ENCODE data around the gene TUT1. TPM values are rescaled to one million over a fixed set of nuclear protein-coding genes. Genes with fewer than 3 reads are reported as not detected.
A peak's percentile ranks its signal among the peaks of the same experiment; 100 is the strongest.
"Not testable (repeated sequence)": the region's sequence is repeated elsewhere in the genome, so short reads cannot be mapped to it uniquely, and the experiment has no call there.

TUT1 gene
- polyA plus RNA-seq, 3 donors from 2014 or later, result 7.3 to 16.2 (median 12.5) TPM

DNA sequence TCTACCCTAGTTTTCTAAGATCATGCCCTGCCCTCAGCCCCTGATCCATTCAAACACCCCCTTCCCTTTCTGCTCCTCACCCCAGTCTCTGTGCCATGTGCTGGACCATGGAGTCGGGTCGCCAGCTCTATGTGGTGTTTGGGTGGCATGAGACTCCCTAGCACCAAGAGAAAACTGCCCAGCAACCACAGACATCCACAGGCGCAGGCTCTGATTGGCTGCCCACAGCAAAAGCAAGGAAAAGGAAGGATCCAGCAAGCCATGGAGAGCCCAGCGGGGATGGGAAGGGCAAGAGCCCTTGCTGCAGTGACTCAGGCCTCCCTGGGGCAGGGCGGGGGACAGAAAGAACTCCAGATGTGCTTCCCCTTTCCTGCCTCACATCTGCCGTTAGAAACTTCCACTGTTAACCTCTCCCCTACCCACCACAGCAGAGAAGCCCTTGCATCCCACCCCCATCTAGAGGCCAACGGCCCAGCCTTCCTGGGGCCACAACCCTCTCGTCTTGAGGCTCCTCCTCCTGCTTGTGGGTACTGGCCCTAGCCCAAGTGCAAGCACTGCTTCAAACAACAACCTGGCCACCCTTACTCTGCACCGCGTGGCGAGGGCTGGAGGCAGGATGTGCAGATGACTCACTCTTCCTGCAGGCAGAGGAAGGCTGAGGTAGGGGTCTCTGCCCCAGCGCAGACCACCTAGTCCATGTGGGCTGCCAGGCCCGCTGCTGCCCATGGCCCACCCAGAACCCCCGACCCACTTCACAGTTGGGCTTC, 35.0 kb downstream of the TUT1 start:
- H3K27ac Mint-ChIP-seq, result peak overlapping the region; percentile 92 to 98 (median 96)

GRCh38 chr11:62555464-62556107, 35.7 kb downstream of the TUT1 start:
- H3K27ac Mint-ChIP-seq, result peak overlapping the region; percentile 92 to 98 (median 96)
- H3K9me3 Mint-ChIP-seq, result peaks cover 0 to 2% (median 0%) of the 10 kb centered on the region in 6 donors
- H3K4me1 Mint-ChIP-seq, result peaks cover 98 to 100% of the 10 kb centered on the region in 2 donors
- H3K4me3 Mint-ChIP-seq, result peak overlapping the region; percentile 81 to 87 (median 87)
- H3K27me3 Mint-ChIP-seq (ENCODE audit: low read depth in 3 of 3), result peaks cover 19 to 30% (median 21%) of the 10 kb centered on the region in 3 donors
- H3K36me3 Mint-ChIP-seq, result peaks cover 9 to 14% (median 10%) of the 10 kb centered on the region in 3 donors
- peak; percentile 77 to 81 (median 78) for DNase-seq

More for the DNA sequence above, 35.0 kb downstream of the TUT1 start:
- Mint-ChIP-seq H3K36me3 (peaks cover 9 to 16% (median 10%) of the 10 kb centered on the region in 3 donors), H3K9me3 (peaks cover 0 to 2% (median 0%) of the 10 kb centered on the region in 6 donors), H3K4me1 (peaks cover 96 to 98% of the 10 kb centered on the region in 2 donors), H3K4me3 (peak overlapping the region; percentile 81 to 87 (median 87)), H3K27me3 (ENCODE audit: low read depth in 3 of 3) (peaks cover 19 to 30% (median 21%) of the 10 kb centered on the region in 3 donors)
- peak; percentile 86 to 89 (median 88) for DNase-seq

DNA sequence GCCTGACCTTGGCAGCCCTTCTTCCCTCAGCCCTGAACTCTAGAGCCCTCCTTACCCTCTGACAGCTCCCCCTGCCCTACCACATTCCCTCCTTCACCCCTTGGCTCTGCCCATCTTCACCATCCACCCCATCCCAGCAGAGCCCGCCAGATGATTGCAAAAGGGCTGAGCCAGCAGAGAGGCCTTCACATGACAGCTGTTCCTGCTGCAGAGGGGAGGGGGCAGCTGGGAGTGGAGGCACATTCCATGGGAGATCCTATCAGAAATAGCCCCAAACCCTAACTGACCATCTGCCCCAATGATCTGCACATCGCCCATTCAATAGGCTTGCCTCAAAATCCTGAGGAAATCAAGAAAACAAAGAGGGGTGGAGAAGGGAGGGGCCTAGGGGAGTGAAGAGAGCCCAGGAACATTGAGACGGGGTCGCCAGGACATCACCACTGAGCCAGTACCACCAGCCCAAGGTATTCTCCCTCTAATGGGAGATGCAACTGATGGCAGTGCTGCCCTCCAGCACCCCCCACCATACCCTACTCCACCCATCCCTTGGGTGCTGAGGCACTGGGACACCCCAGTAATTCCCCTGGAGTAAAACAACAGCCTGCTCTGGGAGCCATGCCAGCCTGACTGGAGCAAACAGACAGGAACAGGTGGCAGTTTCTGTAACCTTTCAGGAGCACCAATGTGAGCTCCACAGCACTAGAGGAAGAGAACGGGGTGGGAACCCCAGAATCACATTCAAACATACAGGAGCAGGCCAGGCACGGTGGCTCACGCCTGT, 36.7 kb downstream of the TUT1 start:
- H3K4me1 Mint-ChIP-seq, result peaks cover 88 to 91% of the 10 kb centered on the region in 2 donors
- DNase-seq, result no peak
- H3K27me3 Mint-ChIP-seq (ENCODE audit: low read depth in 3 of 3), result peaks cover 19 to 30% (median 21%) of the 10 kb centered on the region in 3 donors
- H3K9me3 Mint-ChIP-seq, result peaks cover 0 to 2% (median 0%) of the 10 kb centered on the region in 6 donors
- peak overlapping the region; percentile 81 to 87 (median 87) for H3K4me3 Mint-ChIP-seq
- H3K36me3 Mint-ChIP-seq, result peaks cover 3 to 6% (median 5%) of the 10 kb centered on the region in 3 donors
- peak overlapping the region; percentile 92 to 98 (median 96) for H3K27ac Mint-ChIP-seq

DNA sequence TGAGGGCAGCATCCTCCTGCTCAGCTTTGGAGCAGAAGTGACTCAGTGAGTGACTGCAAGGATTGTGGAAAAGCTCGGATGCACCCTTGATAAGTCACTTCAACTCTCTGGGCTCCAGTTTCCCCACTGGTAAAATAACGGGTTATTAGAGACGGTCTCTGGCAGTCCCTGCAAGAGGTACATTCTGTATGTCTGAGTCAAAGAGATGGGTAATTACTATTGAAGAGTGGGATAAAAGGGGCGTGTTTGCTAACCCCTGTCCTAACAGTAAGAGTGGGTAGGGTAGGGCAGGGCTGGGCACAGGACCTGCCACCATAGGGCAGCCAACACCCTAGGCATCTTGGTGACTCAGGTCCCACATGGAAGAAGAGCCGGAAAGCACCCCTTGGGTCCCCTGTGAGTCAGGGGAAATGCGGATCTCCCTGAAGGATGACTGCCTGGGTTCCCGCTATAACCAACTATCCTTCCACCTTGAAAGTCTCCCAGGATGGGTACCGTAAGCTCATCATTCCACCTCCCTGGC, 37.4 kb downstream of the TUT1 start:
- Mint-ChIP-seq H3K4me1 (peaks cover 81 to 84% of the 10 kb centered on the region in 2 donors), H3K27me3 (ENCODE audit: low read depth in 3 of 3) (peaks cover 19 to 27% (median 21%) of the 10 kb centered on the region in 3 donors), H3K27ac (peak overlapping the region; percentile 92 to 98 (median 96)), H3K9me3 (peaks cover 0 to 2% (median 0%) of the 10 kb centered on the region in 6 donors), H3K4me3 (peak overlapping the region; percentile 81 to 87 (median 87)), H3K36me3 (no peaks in the 10 kb centered on the region)
- no peak for DNase-seq

- DNase-seq, result peak; percentile 35 to 52 (median 36)
Observed at GRCh38 chr11:62553080-62553838, 38.1 kb downstream of the TUT1 start.

DNA sequence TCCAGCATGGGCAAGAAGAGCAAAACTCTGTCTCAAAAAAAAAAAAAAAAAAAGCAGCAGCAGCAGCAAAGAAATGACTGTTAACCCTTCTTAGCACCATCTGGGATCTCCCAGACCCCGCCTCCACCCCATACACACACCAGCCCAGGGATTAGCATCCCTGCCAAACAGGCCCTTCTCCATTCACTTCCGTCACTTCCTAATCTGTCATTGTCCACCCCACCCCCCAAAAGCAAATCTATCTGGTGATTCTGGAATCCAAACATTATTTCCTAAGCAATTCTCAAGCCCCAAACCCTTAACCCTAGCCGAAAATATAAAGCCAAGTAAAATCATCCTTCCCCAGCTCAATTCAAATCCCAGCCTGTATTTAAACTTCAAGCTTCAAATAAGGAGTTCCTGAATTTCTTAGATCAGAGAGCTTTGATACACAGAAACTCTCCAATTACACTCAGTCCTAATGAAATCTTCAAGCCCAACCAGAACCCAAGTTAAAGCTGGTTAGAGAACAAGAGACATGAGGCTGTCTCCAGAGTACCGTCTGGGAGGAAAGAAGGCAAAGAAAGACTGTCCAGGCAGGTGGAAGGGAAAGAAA, 38.7 kb downstream of the TUT1 start:
- Mint-ChIP-seq H3K4me1 (peaks cover 75 to 83% of the 10 kb centered on the region in 2 donors), H3K4me3 (peak overlapping the region; percentile 81 to 87 (median 87)), H3K27ac (peak overlapping the region; percentile 92 to 98 (median 96)), H3K27me3 (ENCODE audit: low read depth in 3 of 3) (peaks cover 12 to 23% (median 16%) of the 10 kb centered on the region in 3 donors), H3K36me3 (no peaks in the 10 kb centered on the region), H3K9me3 (peaks cover 0 to 2% (median 0%) of the 10 kb centered on the region in 6 donors)
- no peak for DNase-seq

More at GRCh38 chr11:62553080-62553838, 38.1 kb downstream of the TUT1 start:
- peaks cover 75 to 83% of the 10 kb centered on the region in 2 donors for H3K4me1 Mint-ChIP-seq
- peaks cover 0 to 2% (median 0%) of the 10 kb centered on the region in 6 donors for H3K9me3 Mint-ChIP-seq
- H3K27me3 Mint-ChIP-seq (ENCODE audit: low read depth in 3 of 3), result peaks cover 17 to 26% (median 21%) of the 10 kb centered on the region in 3 donors
- H3K4me3 Mint-ChIP-seq, result peak overlapping the region; percentile 81 to 87 (median 87)
- H3K36me3 Mint-ChIP-seq, result no peaks in the 10 kb centered on the region
- peak overlapping the region; percentile 92 to 98 (median 96) for H3K27ac Mint-ChIP-seq

- Mint-ChIP-seq H3K4me1 (peaks cover 60 to 69% of the 10 kb centered on the region in 2 donors), H3K27me3 (ENCODE audit: low read depth in 3 of 3) (peaks cover 3 to 11% (median 10%) of the 10 kb centered on the region in 3 donors), H3K27ac (peak overlapping the region in 5 of 6 donors; percentile 43 to 98 (median 92))
- DNase-seq, H3K9me3 Mint-ChIP-seq, H3K36me3 Mint-ChIP-seq, H3K4me3 Mint-ChIP-seq: not testable (repeated sequence)
Observed at GRCh38 chr11:62550478-62550877, 40.8 kb downstream of the TUT1 start.

- Mint-ChIP-seq H3K36me3 (no peaks in the 10 kb centered on the region), H3K27ac (peak overlapping the region in 1 of 6 donors; percentile 31), H3K9me3 (peaks cover 0 to 2% (median 0%) of the 10 kb centered on the region in 6 donors), H3K27me3 (ENCODE audit: low read depth in 3 of 3) (peaks cover 5 to 10% (median 9%) of the 10 kb centered on the region in 3 donors), H3K4me3 (peak overlapping the region in 1 of 5 donors; percentile 9), H3K4me1 (peaks cover 56 to 64% of the 10 kb centered on the region in 2 donors)
- no peak for DNase-seq
Observed at GRCh38 chr11:62548545-62549335, 42.6 kb downstream of the TUT1 start.

DNA sequence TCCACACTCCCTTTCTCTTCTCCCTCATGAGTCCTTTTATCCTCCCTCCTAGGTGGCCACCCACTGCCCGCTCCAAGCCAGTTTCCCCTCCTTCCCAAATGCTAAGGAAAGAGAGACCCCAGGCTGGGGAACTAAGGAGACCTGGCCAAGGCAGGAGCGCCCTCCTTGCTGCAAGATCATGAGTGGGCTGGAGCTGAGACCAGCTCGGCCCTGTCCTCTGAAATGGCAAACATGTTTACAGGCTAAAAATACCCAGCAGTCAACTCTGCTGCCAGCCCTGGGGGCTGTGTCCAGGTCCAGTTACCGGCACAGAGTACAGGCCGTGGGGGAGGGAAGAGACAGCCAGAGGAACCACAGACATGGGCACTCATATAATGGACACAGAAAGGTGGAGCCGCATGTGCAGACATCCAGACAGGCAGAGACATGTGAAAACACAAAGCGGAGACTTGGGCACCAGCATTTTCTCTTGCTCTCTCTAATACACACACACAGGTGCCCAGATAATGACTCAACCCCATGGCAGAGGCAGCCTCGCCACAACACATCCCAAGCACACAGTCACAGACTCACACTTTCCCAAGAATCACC, 43.5 kb downstream of the TUT1 start:
- Mint-ChIP-seq H3K9me3 (peaks cover 0 to 2% (median 0%) of the 10 kb centered on the region in 6 donors), H3K4me1 (peaks cover 56 to 64% of the 10 kb centered on the region in 2 donors), H3K27ac (peak overlapping the region; percentile 31 to 85 (median 79)), H3K4me3 (peak overlapping the region; percentile 83 to 99 (median 87)), H3K36me3 (no peaks in the 10 kb centered on the region), H3K27me3 (ENCODE audit: low read depth in 3 of 3) (peaks cover 5 to 10% (median 6%) of the 10 kb centered on the region in 3 donors)
- DNase-seq, result no peak

DNA sequence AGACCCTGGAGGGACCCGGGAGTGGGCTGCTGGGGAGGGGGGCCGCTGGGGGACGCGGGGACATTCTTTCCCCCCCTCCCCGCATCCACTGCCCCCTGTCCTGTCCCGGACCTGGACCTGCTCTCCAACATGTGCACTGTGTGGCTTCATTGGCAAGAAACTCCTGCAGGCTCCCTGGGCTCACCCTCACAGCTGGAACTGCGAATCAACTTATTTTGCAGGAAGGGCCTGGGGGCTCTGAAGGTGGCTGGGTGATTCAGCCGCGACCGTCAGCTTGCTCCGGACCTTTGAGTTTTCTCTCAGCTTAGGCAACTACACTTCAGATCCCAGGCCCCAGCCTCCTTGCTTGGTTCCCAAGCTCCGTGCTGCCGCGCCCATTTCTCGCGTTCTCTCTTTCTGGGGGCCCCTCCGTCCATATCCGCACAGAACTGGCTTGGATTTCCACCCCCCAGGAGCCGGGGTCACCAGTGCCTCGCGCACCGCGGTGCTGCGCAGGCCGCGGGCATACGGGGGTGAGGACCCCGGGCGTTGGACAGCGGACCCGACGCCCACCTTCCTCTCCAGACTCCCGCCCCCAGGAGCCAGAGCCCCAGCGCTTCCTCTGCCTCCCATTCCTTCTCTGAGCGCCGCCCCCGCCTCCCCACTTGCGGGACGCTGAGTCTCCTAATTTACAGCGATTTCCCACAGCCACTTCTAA, 44.2 kb downstream of the TUT1 start:
- peaks cover 0 to 2% (median 0%) of the 10 kb centered on the region in 6 donors for H3K9me3 Mint-ChIP-seq
- peak overlapping the region; percentile 83 to 99 (median 87) for H3K4me3 Mint-ChIP-seq
- H3K27me3 Mint-ChIP-seq (ENCODE audit: low read depth in 3 of 3), result peaks cover 5 to 8% (median 6%) of the 10 kb centered on the region in 3 donors
- H3K4me1 Mint-ChIP-seq, result peaks cover 56 to 61% of the 10 kb centered on the region in 2 donors
- no peak for DNase-seq
- no peaks in the 10 kb centered on the region for H3K36me3 Mint-ChIP-seq
- peak overlapping the region; percentile 57 to 86 (median 84) for H3K27ac Mint-ChIP-seq

Measured in immature natural killer cell (primary cell).